ENCODE results near the gene SUSD4. TPM values are rescaled to one million over a fixed set of nuclear protein-coding genes. Genes with fewer than 3 reads are reported as not detected.

The SUSD4 gene
- total RNA-seq, 2 experiments from 2014 or later = 13.0 to 13.8 TPM

DNA sequence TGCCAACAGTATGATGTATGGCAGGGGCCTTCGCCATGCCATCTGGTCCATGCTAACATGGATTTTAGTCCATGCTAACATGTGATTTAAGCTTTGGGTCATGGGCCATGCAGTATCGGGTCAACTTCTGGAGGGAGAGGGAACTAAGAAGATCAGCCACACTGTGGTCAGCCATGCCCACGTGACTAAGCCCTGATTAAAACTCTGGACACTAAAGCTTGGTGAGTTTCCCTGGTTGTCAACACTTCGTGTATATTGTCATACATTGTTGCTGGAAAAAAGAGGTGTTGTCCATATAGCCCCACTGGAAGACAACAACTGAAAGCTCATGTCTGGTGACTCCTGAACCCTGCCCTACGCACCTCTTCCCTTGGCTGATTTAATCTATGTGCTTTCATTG is 90.5 kb downstream of the SUSD4 start:
- no peak overlapping the region for H3K27ac Mint-ChIP-seq
- no peaks in the 10 kb centered on the region for H3K27me3 ChIP-seq (ENCODE audit: control insufficient read depth in 1 of 2, insufficient read depth in 2 of 2, low read length in 2 of 2)
- TF ChIP-seq, protein P1, sequence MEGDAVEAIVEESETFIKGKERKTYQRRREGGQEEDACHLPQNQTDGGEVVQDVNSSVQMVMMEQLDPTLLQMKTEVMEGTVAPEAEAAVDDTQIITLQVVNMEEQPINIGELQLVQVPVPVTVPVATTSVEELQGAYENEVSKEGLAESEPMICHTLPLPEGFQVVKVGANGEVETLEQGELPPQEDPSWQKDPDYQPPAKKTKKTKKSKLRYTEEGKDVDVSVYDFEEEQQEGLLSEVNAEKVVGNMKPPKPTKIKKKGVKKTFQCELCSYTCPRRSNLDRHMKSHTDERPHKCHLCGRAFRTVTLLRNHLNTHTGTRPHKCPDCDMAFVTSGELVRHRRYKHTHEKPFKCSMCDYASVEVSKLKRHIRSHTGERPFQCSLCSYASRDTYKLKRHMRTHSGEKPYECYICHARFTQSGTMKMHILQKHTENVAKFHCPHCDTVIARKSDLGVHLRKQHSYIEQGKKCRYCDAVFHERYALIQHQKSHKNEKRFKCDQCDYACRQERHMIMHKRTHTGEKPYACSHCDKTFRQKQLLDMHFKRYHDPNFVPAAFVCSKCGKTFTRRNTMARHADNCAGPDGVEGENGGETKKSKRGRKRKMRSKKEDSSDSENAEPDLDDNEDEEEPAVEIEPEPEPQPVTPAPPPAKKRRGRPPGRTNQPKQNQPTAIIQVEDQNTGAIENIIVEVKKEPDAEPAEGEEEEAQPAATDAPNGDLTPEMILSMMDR (IDR thresholded peaks at IDR 0.05) = no peak
- H3K4me1 Mint-ChIP-seq (ENCODE audit: low read depth) = peaks cover 7% of the 10 kb centered on the region
- no peak overlapping the region for H3K4me3 ChIP-seq (ENCODE audit: low read length)
- H3K27me3 Mint-ChIP-seq = no peaks in the 10 kb centered on the region
- ChIA-PET CTCF (no interaction called here), POLR2A (interaction anchor here (0.6 to 0.8 kb wide), 2 partner anchors 43 to 143 kb away, joined by 3 read pairs; no protein-coding TSS in a partner anchor)
- no peaks in the 10 kb centered on the region for H3K36me3 ChIP-seq (ENCODE audit: insufficient read depth, low read length)
- DNase-seq (no peak), ATAC-seq (ENCODE audit: poor library complexity) (no peak)
- intact Hi-C loops (cut with DNase I, micrococcal nuclease) = no loop called here
- no peaks in the 10 kb centered on the region for H3K9me3 Mint-ChIP-seq
- H3K9me3 ChIP-seq (ENCODE audit: control insufficient read depth in 1 of 2, insufficient read depth in 1 of 2, low read length in 2 of 2) = no peaks in the 10 kb centered on the region
- no peak overlapping the region for H3K27ac ChIP-seq (ENCODE audit: low read depth in 1 of 2, low read length in 2 of 2)
- H3K4me1 ChIP-seq (ENCODE audit: insufficient read depth, low read length) = no peaks in the 10 kb centered on the region
- H3K36me3 Mint-ChIP-seq (ENCODE audit: low read depth) = peaks cover 2% of the 10 kb centered on the region
- no peak overlapping the region for H3K4me3 Mint-ChIP-seq

DNA sequence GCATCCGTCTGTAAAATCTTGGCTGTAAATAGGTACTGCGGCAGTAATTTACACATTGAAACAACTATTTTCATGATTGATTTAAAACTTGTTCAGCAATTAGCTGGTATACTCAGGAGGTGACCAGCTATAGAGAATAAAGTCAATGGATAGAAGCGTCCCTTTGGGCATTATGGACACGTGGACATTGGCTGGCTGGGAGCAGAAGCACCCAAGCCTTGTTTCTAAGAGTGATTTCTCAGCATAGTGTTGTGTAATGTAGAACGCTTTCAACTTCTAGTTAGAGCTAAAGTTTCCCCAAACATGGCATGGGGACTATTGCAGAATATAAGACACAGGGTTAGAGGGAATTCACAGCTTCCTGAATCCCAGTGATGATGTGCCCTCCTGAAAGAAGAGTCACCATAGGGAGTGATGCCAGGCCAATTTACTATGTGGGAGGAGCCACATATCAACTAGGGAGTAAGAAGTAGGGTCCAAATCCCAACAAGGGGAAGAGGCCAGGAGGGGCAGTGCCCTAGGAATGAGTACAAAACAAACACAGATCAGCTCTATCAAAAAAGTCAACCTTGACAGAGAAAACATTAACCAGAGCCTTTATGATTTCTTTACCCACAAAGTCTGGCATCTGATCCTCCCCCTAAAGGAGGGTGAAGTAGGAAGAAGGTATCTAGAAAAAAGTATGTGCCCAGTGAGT is 92.7 kb downstream of the SUSD4 start:
- H3K4me1 ChIP-seq (ENCODE audit: insufficient read depth, low read length) = no peaks in the 10 kb centered on the region
- intact Hi-C loops (cut with DNase I, micrococcal nuclease) = no loop called here
- CTCF ChIA-PET = no interaction called here
- no peaks in the 10 kb centered on the region for H3K9me3 ChIP-seq (ENCODE audit: control insufficient read depth in 1 of 2, insufficient read depth in 1 of 2, low read length in 2 of 2)
- H3K4me3 ChIP-seq (ENCODE audit: low read length) = no peak overlapping the region
- H3K27me3 ChIP-seq (ENCODE audit: control insufficient read depth in 1 of 2, insufficient read depth in 2 of 2, low read length in 2 of 2) = no peaks in the 10 kb centered on the region
- no peak overlapping the region for H3K27ac ChIP-seq (ENCODE audit: low read depth in 1 of 2, low read length in 2 of 2)
- ATAC-seq (ENCODE audit: poor library complexity) (no peak), DNase-seq (no peak)
- H3K36me3 ChIP-seq (ENCODE audit: insufficient read depth, low read length) = no peaks in the 10 kb centered on the region
- Mint-ChIP-seq H3K36me3 (ENCODE audit: low read depth) (peaks cover 12% of the 10 kb centered on the region), H3K4me3 (no peak overlapping the region), H3K27me3 (no peaks in the 10 kb centered on the region), H3K27ac (no peak overlapping the region), H3K9me3 (no peaks in the 10 kb centered on the region), H3K4me1 (ENCODE audit: low read depth) (peaks cover 8% of the 10 kb centered on the region)
- POLR2A ChIA-PET = interaction anchor here (1.3 kb wide), 1 partner anchor 93 kb away, joined by 3 read pairs; the partner anchor contains the start of gene SUSD4
- TF ChIP-seq, protein P1 (IDR thresholded peaks at IDR 0.05) = no peak

DNA sequence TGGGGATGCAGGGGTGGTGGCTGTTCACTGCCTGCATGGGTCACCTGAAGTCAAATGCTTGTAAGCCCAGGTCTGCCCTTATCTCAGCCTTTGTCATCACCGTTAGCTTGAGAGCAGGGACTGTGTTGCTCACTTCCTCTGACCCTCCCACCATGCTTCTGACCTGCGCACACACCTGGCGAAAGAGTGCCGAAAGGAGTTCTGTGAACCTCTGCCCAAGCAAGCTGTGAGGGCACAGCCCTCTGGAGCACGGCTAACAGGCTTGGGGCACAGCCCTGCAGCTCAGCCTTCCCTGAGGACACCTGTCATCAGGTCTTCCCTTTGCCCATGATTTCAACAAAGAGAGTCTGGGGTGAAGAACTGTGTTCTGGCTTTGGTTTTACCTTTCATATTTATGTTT is 93.8 kb downstream of the SUSD4 start:
- no peaks in the 10 kb centered on the region for H3K9me3 Mint-ChIP-seq
- H3K4me3 ChIP-seq (ENCODE audit: low read length) = no peak overlapping the region
- no peaks in the 10 kb centered on the region for H3K27me3 Mint-ChIP-seq
- intact Hi-C loops (cut with DNase I, micrococcal nuclease) = no loop called here
- no peaks in the 10 kb centered on the region for H3K27me3 ChIP-seq (ENCODE audit: control insufficient read depth in 1 of 2, insufficient read depth in 2 of 2, low read length in 2 of 2)
- no peak overlapping the region for H3K27ac Mint-ChIP-seq
- no peaks in the 10 kb centered on the region for H3K36me3 ChIP-seq (ENCODE audit: insufficient read depth, low read length)
- peaks cover 10% of the 10 kb centered on the region for H3K4me1 Mint-ChIP-seq (ENCODE audit: low read depth)
- H3K9me3 ChIP-seq (ENCODE audit: control insufficient read depth in 1 of 2, insufficient read depth in 1 of 2, low read length in 2 of 2) = no peaks in the 10 kb centered on the region
- ATAC-seq (ENCODE audit: poor library complexity) (no peak), DNase-seq (no peak)
- H3K4me3 Mint-ChIP-seq = no peak overlapping the region
- CTCF ChIA-PET = interaction anchor here (1.2 kb wide), 1 partner anchor 136 kb away, joined by 3 read pairs; no protein-coding TSS in a partner anchor
- H3K4me1 ChIP-seq (ENCODE audit: insufficient read depth, low read length) = no peaks in the 10 kb centered on the region
- TF ChIP-seq, protein P1 (IDR thresholded peaks at IDR 0.05) = no peak
- H3K36me3 Mint-ChIP-seq (ENCODE audit: low read depth) = peaks cover 16% of the 10 kb centered on the region
- POLR2A ChIA-PET = interaction anchor here (1.3 kb wide), 1 partner anchor 94 kb away, joined by 3 read pairs; the partner anchor contains the start of gene SUSD4
- no peak overlapping the region for H3K27ac ChIP-seq (ENCODE audit: low read depth in 1 of 2, low read length in 2 of 2)
